ENCODE measurements around the gene PHAX. TPM values are rescaled to one million over a fixed set of nuclear protein-coding genes. Genes with fewer than 3 reads are reported as not detected.

Gene PHAX
- polyA plus RNA-seq, 3 donors, result 4.8 to 37.6 (median 19.3) TPM

DNA sequence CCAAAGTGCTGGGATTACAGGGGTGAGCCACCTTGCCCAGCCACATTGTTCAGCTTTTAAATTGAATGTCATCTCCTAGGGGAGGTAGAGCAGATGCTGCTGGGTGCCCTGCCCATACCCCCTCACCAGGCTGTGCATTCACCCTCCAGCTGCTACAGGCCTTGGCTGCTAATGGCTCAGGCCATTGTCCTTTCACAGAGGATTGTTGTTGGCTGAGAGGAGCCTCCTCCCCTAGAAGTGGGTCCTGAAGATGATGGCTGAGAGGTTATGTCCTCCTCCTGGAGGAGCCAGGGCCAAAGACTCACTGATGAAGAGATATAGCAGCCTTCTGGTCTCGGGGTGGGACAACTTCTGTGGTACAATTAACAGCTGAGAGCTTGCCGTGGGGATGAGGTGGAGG is 74.6 kb downstream of the PHAX start:
- no CpG with 5 or more reads among the region's 2 CpGs for WGBS (ENCODE audit: insufficient coverage)
- no peaks in the 10 kb centered on the region for H3K27me3 ChIP-seq (ENCODE audit: control insufficient read depth in 2 of 2, insufficient read depth in 2 of 2, low read length in 2 of 2)
- no peak for DNase-seq

DNA sequence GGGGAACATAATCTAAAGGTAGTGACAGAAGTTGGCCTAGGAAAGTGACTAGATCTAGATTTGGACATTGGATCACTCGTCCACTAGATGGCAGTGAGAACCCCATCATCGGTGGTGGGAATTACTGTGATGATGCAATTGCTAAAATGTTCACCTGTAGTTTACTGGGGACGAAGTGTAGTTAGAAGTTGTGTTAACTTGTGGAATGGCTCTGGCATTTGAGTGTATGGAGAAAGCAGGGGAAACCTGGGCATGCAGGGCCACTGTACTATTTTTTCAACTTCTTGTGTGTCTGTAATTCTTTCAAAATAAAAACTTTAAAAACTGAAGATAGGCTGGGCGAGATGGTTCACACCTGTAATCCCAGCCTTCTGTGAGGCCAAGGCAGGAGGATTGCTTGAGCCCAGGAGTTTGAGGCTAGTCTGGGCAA is 75.5 kb downstream of the PHAX start:
- peak overlapping the region in 3 of 7 donors; percentile 10 to 70 (median 70) for H3K27ac Mint-ChIP-seq
- intact Hi-C loops (cut with micrococcal nuclease), result loop anchor here (2.0 kb wide), 1 partner anchor 105 kb away; no protein-coding TSS in a partner anchor
- peak overlapping the region in 1 of 2 donors; percentile 41 for H3K4me3 Mint-ChIP-seq

More for the DNA sequence above, 74.6 kb downstream of the PHAX start:
- TF ChIP-seq, protein P1, sequence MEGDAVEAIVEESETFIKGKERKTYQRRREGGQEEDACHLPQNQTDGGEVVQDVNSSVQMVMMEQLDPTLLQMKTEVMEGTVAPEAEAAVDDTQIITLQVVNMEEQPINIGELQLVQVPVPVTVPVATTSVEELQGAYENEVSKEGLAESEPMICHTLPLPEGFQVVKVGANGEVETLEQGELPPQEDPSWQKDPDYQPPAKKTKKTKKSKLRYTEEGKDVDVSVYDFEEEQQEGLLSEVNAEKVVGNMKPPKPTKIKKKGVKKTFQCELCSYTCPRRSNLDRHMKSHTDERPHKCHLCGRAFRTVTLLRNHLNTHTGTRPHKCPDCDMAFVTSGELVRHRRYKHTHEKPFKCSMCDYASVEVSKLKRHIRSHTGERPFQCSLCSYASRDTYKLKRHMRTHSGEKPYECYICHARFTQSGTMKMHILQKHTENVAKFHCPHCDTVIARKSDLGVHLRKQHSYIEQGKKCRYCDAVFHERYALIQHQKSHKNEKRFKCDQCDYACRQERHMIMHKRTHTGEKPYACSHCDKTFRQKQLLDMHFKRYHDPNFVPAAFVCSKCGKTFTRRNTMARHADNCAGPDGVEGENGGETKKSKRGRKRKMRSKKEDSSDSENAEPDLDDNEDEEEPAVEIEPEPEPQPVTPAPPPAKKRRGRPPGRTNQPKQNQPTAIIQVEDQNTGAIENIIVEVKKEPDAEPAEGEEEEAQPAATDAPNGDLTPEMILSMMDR (IDR thresholded peaks at IDR 0.05), result no peak
- no peak overlapping the region for H3K27ac Mint-ChIP-seq
- no peak overlapping the region for H3K9ac ChIP-seq (ENCODE audit: insufficient read depth, low read length, poor library complexity, severe bottlenecking)
- intact Hi-C loops (cut with micrococcal nuclease), result no loop called here
- H3K27ac ChIP-seq (ENCODE audit: low read depth in 1 of 2, low read length in 2 of 2), result no peak overlapping the region
- no peak overlapping the region for H2AFZ ChIP-seq (ENCODE audit: insufficient read depth, low read depth, low read length, poor library complexity, severe bottlenecking)
- peaks cover 0 to 4% (median 2%) of the 10 kb centered on the region in 7 donors for H3K9me3 Mint-ChIP-seq
- H4K20me1 ChIP-seq (ENCODE audit: insufficient read depth, low read length), result no peaks in the 10 kb centered on the region
- no peak overlapping the region for H3K4me3 Mint-ChIP-seq
- peaks cover 23 to 25% of the 10 kb centered on the region in 2 donors for H3K4me1 ChIP-seq (ENCODE audit: control insufficient read depth in 1 of 2, insufficient read depth in 2 of 2, low read length in 2 of 2)
- H3K4me3 ChIP-seq (replicated peaks in 1 of 3; ENCODE audit: low read depth in 2 of 3, low read length in 3 of 3), result no peak overlapping the region
- no peaks in the 10 kb centered on the region for H3K9me3 ChIP-seq (replicated peaks in 1 of 2; ENCODE audit: control insufficient read depth in 1 of 2, insufficient read depth in 1 of 2, low read length in 2 of 2)
- H3K36me3 ChIP-seq (replicated peaks in 1 of 2; ENCODE audit: control insufficient read depth in 1 of 2, insufficient read depth in 2 of 2, low read length in 2 of 2), result no peaks in the 10 kb centered on the region
- H3K79me2 ChIP-seq (ENCODE audit: insufficient read depth, low read length), result peaks cover 22% of the 10 kb centered on the region
- no peaks in the 10 kb centered on the region for H3K36me3 Mint-ChIP-seq
- H3K4me1 Mint-ChIP-seq, result peaks cover 32% of the 10 kb centered on the region
- H3K27me3 Mint-ChIP-seq (ENCODE audit: low read depth in 3 of 3), result peaks cover 0 to 3% (median 1%) of the 10 kb centered on the region in 3 donors
- H3K4me2 ChIP-seq (replicated peaks; ENCODE audit: extremely low read depth, low read length, poor library complexity, severe bottlenecking), result no peak overlapping the region

More for the DNA sequence above, 75.5 kb downstream of the PHAX start:
- Histone ChIP-seq H2AFZ (ENCODE audit: insufficient read depth, low read depth, low read length, poor library complexity, severe bottlenecking) (no peak overlapping the region), H3K4me2 (replicated peaks; ENCODE audit: extremely low read depth, low read length, poor library complexity, severe bottlenecking) (peak overlapping the region; percentile 37), H3K4me3 (replicated peaks in 1 of 3; ENCODE audit: low read depth in 2 of 3, low read length in 3 of 3) (no peak overlapping the region), H4K20me1 (ENCODE audit: insufficient read depth, low read length) (no peaks in the 10 kb centered on the region), H3K9me3 (replicated peaks in 1 of 2; ENCODE audit: control insufficient read depth in 1 of 2, insufficient read depth in 1 of 2, low read length in 2 of 2) (no peaks in the 10 kb centered on the region), H3K27ac (ENCODE audit: low read depth in 1 of 2, low read length in 2 of 2) (no peak overlapping the region), H3K36me3 (replicated peaks in 1 of 2; ENCODE audit: control insufficient read depth in 1 of 2, insufficient read depth in 2 of 2, low read length in 2 of 2) (no peaks in the 10 kb centered on the region), H3K4me1 (ENCODE audit: control insufficient read depth in 1 of 2, insufficient read depth in 2 of 2, low read length in 2 of 2) (peaks cover 25 to 26% of the 10 kb centered on the region in 2 donors), H3K79me2 (ENCODE audit: insufficient read depth, low read length) (peaks cover 24% of the 10 kb centered on the region), H3K27me3 (ENCODE audit: control insufficient read depth in 2 of 2, insufficient read depth in 2 of 2, low read length in 2 of 2) (no peaks in the 10 kb centered on the region), H3K9ac (ENCODE audit: insufficient read depth, low read length, poor library complexity, severe bottlenecking) (no peak overlapping the region)
- peaks cover 0 to 4% (median 2%) of the 10 kb centered on the region in 7 donors for H3K9me3 Mint-ChIP-seq
- H3K36me3 Mint-ChIP-seq, result no peaks in the 10 kb centered on the region
- peaks cover 0 to 3% (median 1%) of the 10 kb centered on the region in 3 donors for H3K27me3 Mint-ChIP-seq (ENCODE audit: low read depth in 3 of 3)
- WGBS (ENCODE audit: insufficient coverage), result 25% methylated on average over 4 of the region's 4 CpGs
- H3K4me1 Mint-ChIP-seq, result peaks cover 34% of the 10 kb centered on the region
- TF ChIP-seq, protein P1 (IDR thresholded peaks at IDR 0.05), result peak; percentile 90
- DNase-seq, result peak; percentile 53 to 82 (median 74)

Small RNA genes lying within 50 kb of the gene (small RNA-seq; reads per million reads assigned to genes)
- gene BOLA3P3 (ENCODE audit: insufficient read length, low read depth) (not detected), gene RNU6-290P (ENCODE audit: insufficient read length, low read depth) (not detected)

Other genes starting within 250 kb of the PHAX start
- gene GRAMD2B, start 177.5 kb upstream of the PHAX start, polyA plus RNA-seq, result 1 to 10 TPM in 2 of 3 donors, under 1 TPM in 1; 0.79 to 1.2 (median 1.1) TPM
- gene ALDH7A1, start 5.7 kb upstream of the PHAX start, polyA plus RNA-seq, result under 1 TPM; 0.44 to 0.67 (median 0.59) TPM
- 10 to 100 TPM; 18.0 to 33.0 (median 28.2) TPM for gene LMNB1, start 176.2 kb downstream of the PHAX start, polyA plus RNA-seq